Choroid plexus epithelial cell (primary cell): ENCODE data around the gene NOL4L.

Source experiments
- DNase-seq: peaks from one replicate; pipeline ENCODE4 v3.0.0-alpha.2; 2010; ENCODE audit warnings: low read depth
- H3K4me3 ChIP-seq: 2 replicates; pipeline ENCODE4 v1.5.1; 2011; ENCODE audit warnings: low read depth, mild to moderate bottlenecking, control low read depth, low read length, moderate library complexity
- CTCF ChIP-seq: conservative IDR thresholded peaks from 2 replicates; pipeline ENCODE4 v1.5.1; 2011; ENCODE audit warnings: low read depth, mild to moderate bottlenecking, control low read depth, inconsistent platforms, low read length, moderate library complexity

Gene NOL4L

GRCh38 chr20:32570401-32571190 is 14.5 kb downstream of the NOL4L start:
- no peak overlapping the region for H3K4me3 ChIP-seq
- TF ChIP-seq CTCF: no peak
- peak; percentile 93 for DNase-seq

GRCh38 chr20:32569380-32570305 is 15.5 kb downstream of the NOL4L start:
- DNase-seq: peak; percentile 33
- no peak for TF ChIP-seq CTCF
- no peak overlapping the region for H3K4me3 ChIP-seq

DNA sequence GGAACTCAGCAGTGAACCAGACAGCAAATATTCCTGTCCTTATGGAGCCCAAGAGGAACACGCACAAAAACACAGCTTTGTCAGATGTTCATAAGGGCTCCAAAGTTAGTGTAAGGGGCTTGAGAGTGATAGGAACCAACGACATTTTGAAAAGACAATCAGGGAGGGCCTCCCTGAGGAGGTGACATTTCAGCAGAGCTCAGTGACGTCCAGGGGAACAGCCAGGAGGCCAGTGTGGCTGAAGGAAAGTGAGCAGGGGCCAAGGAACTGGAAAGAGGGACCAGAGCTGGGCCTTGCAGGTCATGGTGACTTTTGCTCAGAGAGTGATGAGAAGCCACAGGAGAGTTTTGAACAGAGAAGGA is 16.1 kb downstream of the NOL4L start:
- no peak for DNase-seq
- H3K4me3 ChIP-seq: no peak overlapping the region
- no peak for TF ChIP-seq CTCF

DNA sequence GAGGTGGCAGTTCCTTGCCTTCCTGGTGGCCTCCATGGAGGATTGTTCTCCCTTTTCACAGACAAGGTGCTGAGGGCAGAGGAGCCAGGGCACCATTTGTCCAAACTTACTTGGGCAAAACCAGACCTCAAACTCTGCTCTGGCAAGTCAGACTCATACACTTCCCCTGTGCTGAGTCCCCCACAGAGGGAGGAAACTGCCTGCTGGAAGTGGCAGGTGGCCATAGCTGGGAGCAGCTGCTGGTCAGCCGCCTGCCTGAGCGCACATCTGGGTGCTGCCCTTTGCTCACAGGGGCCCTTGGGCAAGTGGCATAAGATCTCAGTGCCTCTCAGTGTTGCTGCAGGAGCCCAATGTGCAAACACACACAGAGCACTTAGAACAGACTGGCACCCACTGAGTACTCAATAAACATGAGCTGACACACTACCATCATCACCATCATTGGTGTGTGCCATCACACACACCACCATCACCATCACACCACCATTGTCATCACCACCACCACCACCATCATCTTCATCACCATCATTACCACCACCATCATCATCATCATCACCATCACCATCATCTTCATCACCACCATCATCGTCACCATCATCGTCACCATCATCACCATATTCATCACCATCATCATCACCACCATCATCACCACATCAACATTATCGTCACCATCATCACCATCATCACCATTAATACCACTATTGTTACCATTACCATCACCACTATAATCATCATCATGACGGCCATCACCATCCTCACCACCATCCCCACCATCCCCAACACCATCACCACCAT is 17.6 kb downstream of the NOL4L start:
- no peak for TF ChIP-seq CTCF
- peak; percentile 39 for DNase-seq
- no peak overlapping the region for H3K4me3 ChIP-seq

- DNase-seq: no peak
- TF ChIP-seq CTCF: no peak
- no peak overlapping the region for H3K4me3 ChIP-seq
These were observed 18.5 kb downstream of the NOL4L start for GRCh38 chr20:32566379-32567374.

DNA sequence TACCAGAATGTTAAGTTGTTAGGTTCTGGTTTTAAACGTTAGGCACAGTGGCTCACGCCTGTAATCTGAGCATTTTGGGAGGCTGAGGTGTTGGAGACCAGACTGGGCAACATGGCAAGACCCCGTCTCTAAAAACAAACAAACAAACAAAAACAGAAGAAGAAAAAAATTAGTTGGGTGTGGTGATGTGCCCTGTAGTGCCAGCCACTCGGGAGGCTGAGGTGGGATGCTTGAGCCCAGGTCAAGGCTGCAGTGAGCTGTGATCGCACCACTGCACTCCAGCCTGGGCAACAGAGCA is 19.4 kb downstream of the NOL4L start:
- H3K4me3 ChIP-seq: no peak overlapping the region
- DNase-seq: no peak
- TF ChIP-seq CTCF: no peak
